ENCODE measurements around the gene IRF9.

IRF9 gene

DNA sequence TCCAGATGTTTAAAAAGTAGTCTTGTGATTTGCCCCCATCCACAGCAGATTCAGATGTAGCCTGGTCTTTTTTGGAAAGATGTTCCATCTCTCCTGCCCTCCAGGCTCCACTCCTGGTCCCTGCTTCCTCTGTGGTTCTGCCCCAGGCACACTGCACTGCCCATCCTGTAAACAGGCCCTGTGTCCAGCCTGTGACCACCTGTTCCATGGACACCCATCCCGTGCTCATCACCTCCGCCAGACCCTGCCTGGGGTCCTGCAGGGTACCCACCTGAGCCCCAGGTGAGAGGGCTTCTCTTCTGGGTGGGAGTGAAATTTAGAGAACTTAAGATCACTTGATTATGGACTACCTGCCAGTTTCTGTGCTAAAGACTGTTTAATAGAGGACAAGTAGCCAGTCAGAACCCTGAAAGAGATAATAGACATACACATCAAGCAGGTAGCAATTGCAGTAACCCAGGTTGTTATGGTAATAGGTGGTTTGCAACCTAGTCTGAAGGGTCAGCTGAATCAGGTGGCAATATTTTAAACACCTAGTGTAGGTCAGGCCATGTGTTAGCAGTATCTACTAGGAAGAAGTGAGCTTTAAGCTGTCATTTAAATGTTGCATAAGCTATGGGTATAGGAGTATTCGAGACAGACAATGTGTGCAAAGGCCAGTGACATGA is 11.6 kb upstream of the IRF9 start:
- no peak for DNase-seq (ENCODE audit: low read depth)

DNA sequence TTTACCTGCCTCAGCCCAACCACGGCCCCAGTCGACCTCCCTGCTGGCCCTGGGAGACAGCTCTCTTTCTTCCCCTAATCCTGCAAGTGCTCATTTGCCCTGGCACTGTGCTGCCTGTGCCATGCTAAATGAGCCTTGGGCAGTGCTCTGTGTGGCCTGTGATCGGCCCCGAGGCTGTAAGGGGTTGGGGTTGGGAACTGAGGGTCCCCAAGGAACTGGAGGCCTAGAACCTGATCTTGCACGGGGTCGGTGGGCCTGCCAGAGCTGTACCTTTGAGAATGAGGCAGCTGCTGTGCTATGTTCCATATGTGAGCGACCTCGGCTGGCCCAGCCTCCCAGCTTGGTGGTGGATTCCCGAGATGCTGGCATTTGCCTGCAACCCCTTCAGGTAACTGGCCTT is 11.0 kb upstream of the IRF9 start:
- no peak for DNase-seq (ENCODE audit: low read depth)

DNA sequence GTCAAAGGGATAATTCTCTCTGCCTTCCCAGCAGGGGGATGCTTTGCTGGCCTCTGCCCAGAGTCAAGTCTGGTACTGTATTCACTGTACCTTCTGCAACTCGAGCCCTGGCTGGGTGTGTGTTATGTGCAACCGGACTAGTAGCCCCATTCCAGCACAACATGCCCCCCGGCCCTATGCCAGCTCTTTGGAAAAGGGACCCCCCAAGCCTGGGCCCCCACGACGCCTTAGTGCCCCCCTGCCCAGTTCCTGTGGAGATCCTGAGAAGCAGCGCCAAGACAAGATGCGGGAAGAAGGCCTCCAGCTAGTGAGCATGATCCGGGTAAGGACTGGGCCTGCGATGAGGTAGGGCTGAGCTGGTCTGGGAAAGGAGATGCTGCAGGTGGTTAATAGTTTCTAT is 10.5 kb upstream of the IRF9 start:
- DNase-seq (ENCODE audit: low read depth) = no peak

DNA sequence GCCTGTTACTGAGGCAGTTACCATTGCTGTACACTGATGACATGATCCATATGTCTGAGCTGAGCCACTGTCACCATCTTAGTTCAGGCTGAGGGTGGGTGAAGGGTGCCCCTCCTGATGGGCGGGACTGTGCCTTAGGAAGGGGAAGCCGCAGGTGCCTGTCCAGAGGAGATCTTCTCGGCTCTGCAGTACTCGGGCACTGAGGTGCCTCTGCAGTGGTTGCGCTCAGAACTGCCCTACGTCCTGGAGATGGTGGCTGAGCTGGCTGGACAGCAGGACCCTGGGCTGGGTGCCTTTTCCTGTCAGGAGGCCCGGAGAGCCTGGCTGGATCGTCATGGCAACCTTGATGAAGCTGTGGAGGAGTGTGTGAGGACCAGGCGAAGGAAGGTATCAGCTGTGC is 10.1 kb upstream of the IRF9 start:
- no peak for DNase-seq (ENCODE audit: low read depth)

DNA sequence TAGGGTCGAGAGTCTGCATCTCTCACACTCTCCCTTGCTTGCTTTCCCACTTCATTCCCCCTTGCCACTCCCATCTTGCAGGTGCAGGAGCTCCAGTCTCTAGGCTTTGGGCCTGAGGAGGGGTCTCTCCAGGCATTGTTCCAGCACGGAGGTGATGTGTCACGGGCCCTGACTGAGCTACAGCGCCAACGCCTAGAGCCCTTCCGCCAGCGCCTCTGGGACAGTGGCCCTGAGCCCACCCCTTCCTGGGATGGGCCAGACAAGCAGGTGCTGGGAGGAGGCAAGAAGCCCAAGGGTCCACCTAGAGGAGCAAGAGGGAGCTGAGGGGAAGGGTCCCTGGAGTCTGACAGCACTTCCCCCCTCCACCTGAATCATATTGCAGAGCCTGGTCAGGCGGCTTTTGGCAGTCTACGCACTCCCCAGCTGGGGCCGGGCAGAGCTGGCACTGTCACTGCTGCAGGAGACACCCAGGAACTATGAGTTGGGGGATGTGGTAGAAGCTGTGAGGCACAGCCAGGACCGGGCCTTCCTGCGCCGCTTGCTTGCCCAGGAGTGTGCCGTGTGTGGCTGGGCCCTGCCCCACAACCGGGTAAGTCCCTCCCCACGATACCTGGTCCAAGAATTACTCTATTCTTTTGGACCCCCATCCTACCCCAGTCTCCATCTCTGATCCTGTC is 9.5 kb upstream of the IRF9 start:
- no peak for DNase-seq (ENCODE audit: low read depth)

DNA sequence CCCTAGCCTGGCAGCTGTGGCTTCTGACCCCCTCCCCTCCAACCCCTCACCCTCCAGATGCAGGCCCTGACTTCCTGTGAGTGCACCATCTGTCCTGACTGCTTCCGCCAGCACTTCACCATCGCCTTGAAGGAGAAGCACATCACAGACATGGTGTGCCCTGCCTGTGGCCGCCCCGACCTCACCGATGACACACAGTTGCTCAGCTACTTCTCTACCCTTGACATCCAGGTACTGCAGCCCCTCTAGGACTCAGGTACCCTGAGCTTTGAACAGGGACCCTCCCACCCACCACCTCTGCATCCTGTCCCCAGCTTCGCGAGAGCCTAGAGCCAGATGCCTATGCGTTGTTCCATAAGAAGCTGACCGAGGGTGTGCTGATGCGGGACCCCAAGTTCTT is 6.0 kb upstream of the IRF9 start:
- no peak for DNase-seq (ENCODE audit: low read depth)

DNA sequence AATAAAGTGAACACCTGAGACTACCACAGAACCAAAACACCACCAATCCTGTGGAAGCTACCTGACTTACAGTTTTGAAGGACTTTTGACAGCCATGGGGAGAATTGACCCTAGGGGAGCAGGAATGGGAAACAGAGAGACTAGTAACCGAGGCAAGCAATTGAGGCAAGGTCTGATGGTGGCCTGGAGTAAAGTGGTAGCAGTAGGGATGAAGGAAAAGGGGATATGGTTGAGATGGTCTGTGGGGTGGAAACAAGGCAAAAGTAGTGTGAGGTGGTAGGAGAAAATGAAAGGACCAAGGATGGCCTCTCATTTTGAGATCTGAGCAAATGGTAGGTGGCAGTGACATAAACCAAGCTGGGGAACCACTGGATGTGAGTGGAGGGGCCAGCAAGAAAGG is 4.2 kb upstream of the IRF9 start:
- no peak for DNase-seq (ENCODE audit: low read depth)

DNA sequence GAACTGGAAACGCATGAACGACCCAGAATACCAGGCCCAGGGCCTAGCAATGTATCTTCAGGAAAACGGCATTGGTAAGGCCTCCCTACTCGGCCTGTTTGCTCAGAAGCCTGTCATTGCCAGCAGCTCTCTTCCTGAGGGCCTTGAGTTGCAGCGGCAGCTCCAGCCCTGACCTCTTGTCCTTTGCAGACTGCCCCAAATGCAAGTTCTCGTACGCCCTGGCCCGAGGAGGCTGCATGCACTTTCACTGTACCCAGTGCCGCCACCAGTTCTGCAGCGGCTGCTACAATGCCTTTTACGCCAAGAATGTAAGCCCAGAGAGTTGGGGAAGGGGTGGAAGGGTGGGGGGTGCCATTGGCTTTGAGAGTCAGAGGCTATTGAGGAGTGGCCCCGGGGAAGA is 3.7 kb upstream of the IRF9 start:
- no peak for DNase-seq (ENCODE audit: low read depth)

DNA sequence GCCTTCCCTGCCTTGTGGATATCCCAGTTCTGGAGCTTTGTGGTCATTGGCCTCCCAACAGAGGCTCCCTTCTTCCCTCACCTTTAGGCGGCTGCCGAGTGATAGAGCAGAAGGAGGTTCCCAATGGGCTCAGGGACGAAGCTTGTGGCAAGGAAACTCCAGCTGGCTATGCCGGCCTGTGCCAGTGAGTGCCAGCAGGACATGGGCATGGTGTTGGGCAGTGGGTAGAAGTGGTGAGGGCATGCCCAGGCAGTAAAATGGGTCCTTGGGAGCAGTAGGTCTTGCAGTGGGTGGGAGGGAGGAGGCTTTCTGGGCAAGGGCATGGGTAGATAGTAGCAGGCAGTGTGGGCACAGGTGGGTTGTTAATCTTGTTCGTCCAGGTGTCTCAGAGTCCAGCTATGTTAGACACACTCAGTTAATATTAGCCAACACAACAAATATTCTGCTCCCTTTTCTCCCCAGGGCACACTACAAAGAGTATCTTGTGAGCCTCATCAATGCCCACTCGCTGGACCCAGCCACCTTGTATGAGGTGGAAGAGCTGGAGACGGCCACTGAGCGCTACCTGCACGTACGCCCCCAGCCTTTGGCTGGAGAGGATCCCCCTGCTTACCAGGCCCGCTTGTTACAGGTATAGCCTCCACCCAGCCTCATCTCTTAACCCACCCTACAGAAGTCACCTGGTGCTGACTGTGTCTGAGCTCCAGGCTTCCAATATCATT is 1.1 kb upstream of the IRF9 start:
- no peak for DNase-seq (ENCODE audit: low read depth)

DNA sequence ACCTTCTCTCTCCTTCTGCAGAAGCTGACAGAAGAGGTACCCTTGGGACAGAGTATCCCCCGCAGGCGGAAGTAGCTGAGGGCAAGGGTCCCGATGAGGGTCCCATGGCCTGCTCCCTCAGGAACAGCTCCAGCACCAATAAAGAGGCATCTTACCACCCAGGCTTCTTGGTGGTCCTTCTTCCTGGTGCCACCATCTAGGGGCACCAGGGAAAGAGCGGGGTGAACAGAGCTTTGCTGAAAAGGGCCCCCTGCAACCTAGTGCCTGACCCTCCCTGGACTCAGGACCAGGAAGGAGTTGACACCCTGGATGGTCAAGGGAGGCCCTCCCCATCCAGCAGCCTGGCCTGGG is 591 bp upstream of the IRF9 start:
- no peak for DNase-seq (ENCODE audit: low read depth)

DNA sequence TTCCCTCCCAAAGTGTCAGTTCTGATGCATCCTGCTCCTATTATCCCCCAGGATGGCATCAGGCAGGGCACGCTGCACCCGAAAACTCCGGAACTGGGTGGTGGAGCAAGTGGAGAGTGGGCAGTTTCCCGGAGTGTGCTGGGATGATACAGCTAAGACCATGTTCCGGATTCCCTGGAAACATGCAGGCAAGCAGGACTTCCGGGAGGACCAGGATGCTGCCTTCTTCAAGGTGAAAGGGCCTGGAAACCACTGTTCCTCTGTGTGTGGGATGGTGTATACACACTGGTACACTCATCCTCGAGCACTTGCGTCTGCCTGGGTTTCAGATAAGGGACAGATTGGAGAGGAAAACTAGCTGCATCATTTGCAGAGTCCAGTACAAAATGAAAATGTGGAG is 1.0 kb downstream of the IRF9 start:
- DNase-seq (ENCODE audit: low read depth) = no peak

DNA sequence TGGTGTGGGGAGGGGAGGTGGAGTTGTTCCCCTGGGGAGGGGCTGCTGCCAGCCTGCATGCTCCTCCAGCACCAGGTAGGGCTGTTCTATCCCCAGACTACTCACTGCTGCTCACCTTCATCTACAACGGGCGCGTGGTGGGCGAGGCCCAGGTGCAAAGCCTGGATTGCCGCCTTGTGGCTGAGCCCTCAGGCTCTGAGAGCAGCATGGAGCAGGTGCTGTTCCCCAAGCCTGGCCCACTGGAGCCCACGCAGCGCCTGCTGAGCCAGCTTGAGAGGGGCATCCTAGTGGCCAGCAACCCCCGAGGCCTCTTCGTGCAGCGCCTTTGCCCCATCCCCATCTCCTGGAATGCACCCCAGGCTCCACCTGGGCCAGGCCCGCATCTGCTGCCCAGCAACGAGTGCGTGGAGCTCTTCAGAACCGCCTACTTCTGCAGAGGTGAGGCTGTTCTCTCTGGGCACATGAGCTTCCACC is 3.5 kb downstream of the IRF9 start:
- DNase-seq (ENCODE audit: low read depth) = no peak

DNA sequence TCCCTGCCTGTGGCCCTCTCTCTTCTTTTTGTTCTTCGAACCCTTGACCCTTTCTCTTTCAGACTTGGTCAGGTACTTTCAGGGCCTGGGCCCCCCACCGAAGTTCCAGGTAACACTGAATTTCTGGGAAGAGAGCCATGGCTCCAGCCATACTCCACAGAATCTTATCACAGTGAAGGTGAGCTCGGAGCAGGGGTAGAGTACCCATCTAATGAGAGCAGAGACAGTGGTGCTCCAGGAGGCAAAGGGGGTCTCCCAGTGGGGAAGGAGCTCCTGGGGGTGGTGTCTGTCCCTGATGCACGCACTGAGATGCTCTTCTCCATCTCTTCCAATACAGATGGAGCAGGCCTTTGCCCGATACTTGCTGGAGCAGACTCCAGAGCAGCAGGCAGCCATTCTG is 4.7 kb downstream of the IRF9 start:
- no peak for DNase-seq (ENCODE audit: low read depth)

DNA sequence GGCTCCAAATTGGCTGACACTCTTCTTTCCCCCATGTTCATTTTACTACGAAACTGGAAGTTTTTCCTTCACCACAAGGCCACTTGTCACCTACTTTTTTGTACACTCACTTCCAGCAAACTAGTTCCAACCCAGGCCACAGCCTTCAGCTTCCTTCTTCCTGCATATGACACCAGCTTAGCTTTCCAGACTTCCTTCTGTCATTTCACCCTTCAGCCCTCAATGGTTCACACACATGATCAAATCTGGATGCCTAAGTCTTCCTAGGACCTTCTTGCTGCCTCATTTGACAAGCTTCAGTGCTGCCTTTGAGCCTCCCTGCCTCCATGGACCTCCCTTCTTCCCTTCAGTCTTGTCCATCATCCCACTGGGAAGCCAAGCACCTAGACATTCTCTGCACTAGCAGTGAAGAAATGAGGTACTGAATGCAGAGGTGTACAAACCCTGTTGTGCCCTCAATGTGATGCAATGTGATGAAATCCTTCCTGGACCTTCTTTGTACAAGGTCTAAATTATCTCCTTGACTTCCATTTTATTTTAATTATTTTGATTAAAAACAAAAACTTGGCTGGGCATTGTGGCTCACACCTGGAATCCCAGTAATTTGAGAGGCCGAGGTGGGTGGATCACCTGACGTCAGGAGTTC is 6.5 kb downstream of the IRF9 start:
- DNase-seq (ENCODE audit: low read depth) = no peak

DNA sequence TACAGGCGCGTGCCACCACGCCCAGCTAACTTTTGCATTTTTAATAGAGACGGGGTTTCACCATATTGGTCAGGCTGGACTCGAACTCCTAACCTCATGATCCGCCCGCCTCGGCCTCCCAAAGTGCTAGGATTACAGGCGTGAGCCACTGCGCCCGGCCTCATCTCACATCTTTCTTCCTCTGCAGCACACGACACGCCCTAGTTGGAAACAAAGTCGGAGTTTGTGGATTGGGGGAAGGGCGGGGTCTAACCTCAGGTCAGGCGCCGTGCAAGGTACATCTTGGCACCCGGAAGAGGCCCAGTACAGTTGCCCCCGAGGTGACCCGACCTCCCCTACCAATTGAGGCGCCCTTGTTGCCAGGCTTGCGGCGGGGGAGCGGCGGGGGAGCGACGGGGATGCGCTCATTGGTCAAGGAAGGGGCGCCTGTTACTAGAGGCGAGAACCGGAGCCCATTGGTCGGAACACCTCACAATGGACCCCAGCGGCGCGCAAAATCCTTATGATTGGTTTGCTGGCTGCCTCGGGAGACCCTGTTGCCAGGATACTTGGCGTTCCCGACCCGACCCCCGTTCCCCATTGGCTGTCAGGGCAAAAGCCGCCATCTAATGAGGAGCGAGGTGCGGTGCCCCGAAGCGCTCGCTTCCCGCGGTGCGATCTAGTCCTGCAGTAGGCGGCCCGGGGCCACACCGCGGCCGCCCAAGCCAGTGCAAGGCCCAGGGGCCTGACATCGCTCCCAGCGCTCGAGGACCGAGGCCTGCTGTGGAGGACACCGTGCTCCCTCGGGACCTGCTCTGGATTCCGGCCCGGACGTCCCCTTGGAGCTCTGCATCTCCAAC is 10.6 kb downstream of the IRF9 start, which contains the start of gene REC8:
TSS of gene REC8 (plus strand) at position 659 of the 839 bp plus-strand sequence. CDS start 473 bp downstream, outside the sequence.
- DNase-seq (ENCODE audit: low read depth) = no peak

DNA sequence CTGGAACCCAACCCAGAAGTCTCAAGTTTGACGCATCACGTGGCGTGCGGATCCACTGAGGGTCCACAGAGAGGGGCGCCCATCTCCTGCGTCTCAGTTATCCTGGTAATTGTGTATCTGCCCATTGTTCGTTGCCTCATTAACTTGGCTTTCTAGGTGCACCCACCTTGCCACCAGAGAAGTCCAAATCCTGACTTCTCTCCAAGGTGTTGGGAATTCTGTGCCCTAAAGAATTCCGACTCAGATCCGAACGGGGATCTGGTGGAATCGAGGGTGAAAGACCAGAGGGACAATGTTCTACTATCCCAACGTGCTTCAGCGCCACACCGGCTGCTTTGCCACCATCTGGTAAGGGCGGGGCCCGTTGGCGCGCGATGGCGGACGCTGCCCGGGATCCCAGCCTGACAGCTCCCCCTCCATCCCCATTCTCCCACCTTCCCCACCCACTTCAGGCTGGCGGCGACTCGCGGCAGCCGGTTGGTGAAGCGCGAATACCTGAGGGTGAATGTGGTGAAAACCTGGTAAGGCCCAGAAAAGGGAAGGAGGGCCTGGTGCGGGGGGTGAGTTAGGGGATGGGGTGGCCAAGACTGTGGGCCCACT is 11.3 kb downstream of the IRF9 start:
- DNase-seq (ENCODE audit: low read depth) = no peak

DNA sequence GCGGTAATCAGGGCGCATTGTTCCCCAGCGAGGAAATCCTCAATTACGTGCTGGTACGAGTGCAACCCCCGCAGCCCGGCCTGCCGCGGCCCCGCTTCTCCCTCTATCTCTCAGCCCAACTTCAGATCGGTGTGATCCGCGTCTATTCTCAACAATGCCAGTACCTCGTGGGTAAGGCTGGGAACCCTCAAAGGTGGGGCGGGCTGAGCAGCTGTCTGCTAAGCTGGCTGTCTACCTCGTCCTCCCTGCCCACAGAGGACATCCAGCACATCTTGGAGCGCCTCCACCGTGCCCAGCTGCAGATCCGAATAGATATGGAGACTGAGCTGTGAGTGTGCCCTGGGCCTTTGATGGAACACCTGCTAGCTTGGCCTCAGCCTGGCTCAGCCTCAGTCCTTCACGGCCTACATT is 11.8 kb downstream of the IRF9 start:
- no peak for DNase-seq (ENCODE audit: low read depth)

DNA sequence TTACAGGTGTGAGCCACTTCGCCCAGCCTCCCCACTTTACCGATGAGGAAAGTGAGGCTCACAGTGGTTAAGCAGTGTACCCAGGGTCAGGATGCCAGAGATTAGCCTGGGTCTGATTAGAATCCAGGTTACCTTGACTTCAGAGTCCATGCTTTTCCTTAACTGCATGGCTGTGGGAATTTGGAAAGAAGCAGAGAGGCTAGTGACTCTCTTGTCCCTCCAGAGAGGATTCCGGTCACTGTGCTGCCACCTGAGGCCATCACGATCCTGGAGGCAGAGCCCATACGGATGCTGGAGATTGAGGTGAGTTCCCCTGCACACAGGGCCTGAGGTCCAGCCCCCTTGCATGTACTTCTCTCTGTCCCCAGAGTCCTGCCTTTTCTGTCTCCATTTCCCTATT is 15.5 kb downstream of the IRF9 start:
- no peak for DNase-seq (ENCODE audit: low read depth)

DNA sequence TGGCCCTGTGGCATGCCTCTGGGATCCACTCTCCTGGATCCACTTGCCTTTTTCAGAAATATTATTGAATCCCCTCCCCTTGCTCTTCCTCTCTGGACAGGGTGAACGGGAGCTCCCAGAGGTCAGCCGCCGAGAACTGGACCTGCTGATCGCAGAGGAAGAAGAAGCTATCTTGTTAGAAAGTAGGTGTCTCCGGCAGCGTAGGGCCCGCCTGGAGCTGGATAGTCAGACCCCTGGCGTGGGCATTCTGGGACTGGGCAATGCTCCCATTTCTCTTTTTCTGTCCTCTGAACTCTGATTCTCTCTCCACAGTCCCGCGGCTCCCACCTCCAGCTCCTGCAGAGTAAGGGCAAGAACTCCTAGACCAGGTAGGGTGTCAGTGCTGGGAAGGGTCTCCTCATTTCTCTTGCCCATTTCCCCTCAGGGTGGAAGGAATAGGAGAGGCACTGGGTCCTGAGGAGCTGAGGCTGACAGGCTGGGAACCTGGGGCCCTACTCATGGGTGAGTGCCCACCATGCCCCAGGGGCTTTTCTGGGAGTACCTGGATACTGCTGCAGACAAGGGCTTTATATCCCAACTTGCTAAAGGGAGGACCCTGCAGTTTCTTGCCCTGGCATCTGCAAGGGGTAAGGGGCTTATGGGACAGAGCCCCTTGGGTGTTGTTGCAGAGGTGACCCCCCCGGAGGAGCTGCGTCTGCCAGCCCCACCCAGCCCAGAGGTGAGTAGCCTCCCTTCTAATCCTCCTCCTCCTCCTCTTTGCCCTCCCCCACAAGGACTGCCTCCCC is 16.2 kb downstream of the IRF9 start:
- DNase-seq (ENCODE audit: low read depth) = no peak

DNA sequence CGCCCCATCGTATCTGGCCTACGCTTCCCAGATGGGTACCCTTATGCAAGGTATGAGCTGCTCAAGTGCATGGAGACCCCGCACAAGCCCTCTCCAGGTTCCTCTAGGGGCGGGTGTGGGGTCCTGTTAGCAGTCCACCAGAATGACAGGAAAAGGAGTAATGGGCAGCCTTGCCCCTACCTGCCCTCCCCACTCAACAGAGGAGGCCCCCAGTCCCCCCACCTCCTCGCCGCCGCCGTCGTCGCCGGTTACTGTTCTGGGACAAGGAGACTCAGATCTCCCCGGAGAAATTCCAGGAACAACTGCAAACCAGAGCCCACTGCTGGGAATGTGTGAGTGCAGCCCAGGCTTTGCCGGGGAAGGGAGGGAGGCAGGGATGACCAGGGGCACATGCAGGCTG is 16.8 kb downstream of the IRF9 start:
- no peak for DNase-seq (ENCODE audit: low read depth)
